ENCODE data around the gene EID1.

DNA sequence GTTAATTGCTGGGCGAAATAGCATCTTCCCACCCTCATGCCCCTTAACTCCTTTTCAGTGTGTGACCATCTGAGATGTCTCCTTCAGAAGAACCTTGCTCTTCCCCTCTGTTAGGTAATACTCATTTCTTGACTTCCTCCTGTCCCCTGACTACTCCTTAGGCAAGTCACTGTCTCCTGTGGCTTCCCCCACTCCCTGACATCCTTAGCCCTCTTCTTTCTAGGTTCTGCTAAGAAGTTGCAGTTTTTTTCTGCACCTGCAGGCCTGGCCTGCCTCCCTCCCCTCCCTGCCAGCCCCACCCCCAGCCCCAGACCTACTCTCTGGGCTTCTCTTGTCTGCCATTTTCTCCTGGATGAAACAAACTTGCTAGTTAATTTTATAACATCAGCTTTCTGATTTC is 15.2 kb upstream of the EID1 start:
- TF ChIP-seq, protein P1, sequence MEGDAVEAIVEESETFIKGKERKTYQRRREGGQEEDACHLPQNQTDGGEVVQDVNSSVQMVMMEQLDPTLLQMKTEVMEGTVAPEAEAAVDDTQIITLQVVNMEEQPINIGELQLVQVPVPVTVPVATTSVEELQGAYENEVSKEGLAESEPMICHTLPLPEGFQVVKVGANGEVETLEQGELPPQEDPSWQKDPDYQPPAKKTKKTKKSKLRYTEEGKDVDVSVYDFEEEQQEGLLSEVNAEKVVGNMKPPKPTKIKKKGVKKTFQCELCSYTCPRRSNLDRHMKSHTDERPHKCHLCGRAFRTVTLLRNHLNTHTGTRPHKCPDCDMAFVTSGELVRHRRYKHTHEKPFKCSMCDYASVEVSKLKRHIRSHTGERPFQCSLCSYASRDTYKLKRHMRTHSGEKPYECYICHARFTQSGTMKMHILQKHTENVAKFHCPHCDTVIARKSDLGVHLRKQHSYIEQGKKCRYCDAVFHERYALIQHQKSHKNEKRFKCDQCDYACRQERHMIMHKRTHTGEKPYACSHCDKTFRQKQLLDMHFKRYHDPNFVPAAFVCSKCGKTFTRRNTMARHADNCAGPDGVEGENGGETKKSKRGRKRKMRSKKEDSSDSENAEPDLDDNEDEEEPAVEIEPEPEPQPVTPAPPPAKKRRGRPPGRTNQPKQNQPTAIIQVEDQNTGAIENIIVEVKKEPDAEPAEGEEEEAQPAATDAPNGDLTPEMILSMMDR (IDR thresholded peaks at IDR 0.05; ENCODE audit: borderline replicate concordance, extremely low read depth, low read length, poor library complexity, severe bottlenecking), result no peak
- no peak for TF ChIP-seq EZH2 (IDR thresholded peaks at IDR 0.05; ENCODE audit: borderline replicate concordance, low read depth, low read length, severe bottlenecking)

Measured in DND-41 (cell line).